Memory B cell (primary cell): ENCODE measurements around the gene DGAT2.

Experiments used
- ATAC-seq: fragments of 150-1000 bp; cut with Tn5 transposase; 2 replicates; pipeline ENCODE4 v1.10.0; 2021; ENCODE audit warnings: low read depth, mild to moderate bottlenecking, moderate library complexity
- DNase-seq, 2 donors: peaks; one replicate each; pipeline ENCODE4 v3.0.0; 2022; ENCODE audit warnings: low spot score in 2 of 2
- H3K27ac Mint-ChIP-seq: one replicate; pipeline ENCODE4 v1.8.0; 2022; ENCODE audit warnings: mild to moderate bottlenecking, moderate library complexity, mixed read lengths
- H3K27me3 Mint-ChIP-seq: one replicate; pipeline ENCODE4 v1.8.0; 2022; ENCODE audit warnings: mixed read lengths
- H3K36me3 Mint-ChIP-seq: one replicate; pipeline ENCODE4 v1.8.0; 2022; ENCODE audit warnings: mild to moderate bottlenecking, mixed read lengths
- H3K4me1 Mint-ChIP-seq: one replicate; pipeline ENCODE4 v1.8.0; 2022; ENCODE audit warnings: mixed read lengths
- H3K4me3 Mint-ChIP-seq: one replicate; pipeline ENCODE4 v1.8.0; 2022; ENCODE audit warnings: mild to moderate bottlenecking, moderate library complexity, mixed read lengths
- H3K9me3 Mint-ChIP-seq: one replicate; pipeline ENCODE4 v1.8.0; 2022; ENCODE audit warnings: mixed read lengths

The DGAT2 gene

DNA sequence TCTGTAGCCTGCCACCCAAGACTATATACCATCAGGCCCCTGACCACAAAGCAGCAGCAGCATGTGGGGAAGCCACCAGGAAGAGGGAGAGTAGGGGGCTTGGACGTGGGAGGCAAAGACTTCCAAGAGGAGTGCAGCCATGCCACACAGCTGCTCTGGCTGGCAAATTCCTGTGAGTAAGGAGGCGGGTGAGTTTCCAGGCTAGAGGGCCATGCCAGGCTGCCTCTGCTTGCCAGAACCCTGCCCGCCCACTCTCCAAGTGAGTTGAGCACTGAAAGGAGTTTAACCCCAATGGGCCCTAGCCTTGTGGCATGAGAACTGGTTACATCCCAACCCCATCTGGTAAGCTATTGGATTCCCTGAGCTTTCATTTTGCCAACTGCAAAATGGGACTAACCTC is 4.7 kb upstream of the DGAT2 start:
- H3K4me3 Mint-ChIP-seq, result no peak overlapping the region
- no peaks in the 10 kb centered on the region for H3K9me3 Mint-ChIP-seq
- ATAC-seq (no peak), DNase-seq (no peak)
- H3K36me3 Mint-ChIP-seq, result no peaks in the 10 kb centered on the region
- no peak overlapping the region for H3K27ac Mint-ChIP-seq
- no peaks in the 10 kb centered on the region for H3K27me3 Mint-ChIP-seq
- H3K4me1 Mint-ChIP-seq, result peaks cover 12% of the 10 kb centered on the region

DNA sequence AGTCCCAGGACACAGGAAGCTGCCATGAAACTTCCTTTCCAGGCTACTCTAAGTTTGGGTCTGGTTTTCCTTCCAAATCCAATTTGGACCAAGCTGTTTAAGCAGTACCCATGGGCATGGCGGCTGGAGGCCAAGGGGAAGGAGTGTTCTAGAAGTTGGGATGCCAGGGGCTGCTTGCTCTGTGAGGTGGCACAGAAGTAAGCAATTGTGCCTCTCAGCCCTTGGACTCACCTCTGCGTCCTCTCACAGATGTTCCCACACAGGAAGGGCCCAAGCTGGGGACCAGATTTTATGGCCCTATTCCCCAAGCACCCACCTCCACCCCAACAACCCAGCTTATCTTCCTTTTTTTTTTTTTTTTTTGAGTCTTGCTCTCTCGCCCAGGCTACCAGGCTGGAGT is 3.5 kb upstream of the DGAT2 start:
- H3K4me3 Mint-ChIP-seq, result no peak overlapping the region
- no peaks in the 10 kb centered on the region for H3K27me3 Mint-ChIP-seq
- H3K27ac Mint-ChIP-seq, result no peak overlapping the region
- H3K36me3 Mint-ChIP-seq, result no peaks in the 10 kb centered on the region
- no peaks in the 10 kb centered on the region for H3K9me3 Mint-ChIP-seq
- no peak for ATAC-seq
- DNase-seq, result no peak
- H3K4me1 Mint-ChIP-seq, result peaks cover 21% of the 10 kb centered on the region

- H3K27ac Mint-ChIP-seq, result peak overlapping the region; percentile 99
- no peak for ATAC-seq
Observed at GRCh38 chr11:75766443-75767227, 1.9 kb upstream of the DGAT2 start.

GRCh38 chr11:75767228-75767572 is 1.4 kb upstream of the DGAT2 start:
- Mint-ChIP-seq H3K36me3 (no peaks in the 10 kb centered on the region), H3K4me1 (peaks cover 33% of the 10 kb centered on the region), H3K27me3 (no peaks in the 10 kb centered on the region), H3K9me3 (no peaks in the 10 kb centered on the region), H3K4me3 (peak overlapping the region; percentile 22), H3K27ac (peak overlapping the region; percentile 99)
- DNase-seq, result no peak
- ATAC-seq, result no peak

More at GRCh38 chr11:75766443-75767227, 1.9 kb upstream of the DGAT2 start:
- peaks cover 32% of the 10 kb centered on the region for H3K4me1 Mint-ChIP-seq
- no peaks in the 10 kb centered on the region for H3K27me3 Mint-ChIP-seq
- no peaks in the 10 kb centered on the region for H3K36me3 Mint-ChIP-seq
- H3K4me3 Mint-ChIP-seq, result no peak overlapping the region
- DNase-seq, result no peak
- H3K9me3 Mint-ChIP-seq, result no peaks in the 10 kb centered on the region

DNA sequence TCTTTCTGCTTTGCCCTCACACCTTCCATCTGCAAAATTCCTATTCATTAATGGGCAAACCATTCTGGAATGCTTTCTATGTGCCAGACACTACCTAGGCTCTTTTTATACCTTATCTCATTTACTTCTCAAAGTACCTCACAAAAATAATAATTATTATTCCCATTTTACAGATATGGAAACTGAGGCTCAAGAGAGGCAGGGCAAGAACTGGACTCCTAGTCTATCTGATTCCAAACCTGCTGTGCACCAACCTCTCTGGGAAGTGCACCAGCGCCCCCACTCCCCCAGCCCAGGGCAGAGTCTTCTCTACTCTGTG is 826 bp upstream of the DGAT2 start:
- no peak for DNase-seq
- Mint-ChIP-seq H3K9me3 (no peaks in the 10 kb centered on the region), H3K27ac (peak overlapping the region; percentile 99), H3K36me3 (no peaks in the 10 kb centered on the region), H3K27me3 (no peaks in the 10 kb centered on the region), H3K4me3 (peak overlapping the region; percentile 86), H3K4me1 (peaks cover 39% of the 10 kb centered on the region)
- no peak for ATAC-seq

GRCh38 chr11:75768909-75769771 is 562 bp downstream of the DGAT2 start:
- Mint-ChIP-seq H3K36me3 (peaks cover 2% of the 10 kb centered on the region), H3K27me3 (no peaks in the 10 kb centered on the region), H3K27ac (peak overlapping the region; percentile 99), H3K9me3 (no peaks in the 10 kb centered on the region), H3K4me3 (peak overlapping the region; percentile 86), H3K4me1 (peaks cover 49% of the 10 kb centered on the region)
- no peak for ATAC-seq
- DNase-seq, result peak in 1 of 2 donors; percentile 25

DNA sequence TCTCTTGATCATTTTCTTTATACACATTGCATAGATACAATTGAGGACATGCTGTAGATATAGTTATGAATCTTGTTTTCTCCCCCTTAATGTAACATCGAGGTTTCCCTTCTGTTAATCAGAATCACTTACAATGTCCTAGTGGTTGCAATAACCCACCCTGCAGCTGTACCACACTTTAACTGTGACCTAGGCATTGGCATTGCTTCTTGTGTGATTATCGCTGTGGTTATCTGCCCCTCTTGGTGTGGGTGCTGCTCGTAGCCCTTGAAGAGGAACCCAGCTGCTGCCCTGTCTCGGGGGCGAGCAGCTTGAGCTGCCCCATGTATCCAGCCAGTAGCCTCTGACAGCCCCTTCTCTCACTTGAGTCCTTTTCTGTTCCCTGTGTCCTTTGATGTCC is 1.5 kb downstream of the DGAT2 start:
- ATAC-seq (no peak), DNase-seq (no peak)
- Mint-ChIP-seq H3K4me1 (peaks cover 49% of the 10 kb centered on the region), H3K27ac (peak overlapping the region; percentile 99), H3K36me3 (peaks cover 2% of the 10 kb centered on the region), H3K27me3 (no peaks in the 10 kb centered on the region), H3K9me3 (no peaks in the 10 kb centered on the region), H3K4me3 (peak overlapping the region; percentile 86)

DNA sequence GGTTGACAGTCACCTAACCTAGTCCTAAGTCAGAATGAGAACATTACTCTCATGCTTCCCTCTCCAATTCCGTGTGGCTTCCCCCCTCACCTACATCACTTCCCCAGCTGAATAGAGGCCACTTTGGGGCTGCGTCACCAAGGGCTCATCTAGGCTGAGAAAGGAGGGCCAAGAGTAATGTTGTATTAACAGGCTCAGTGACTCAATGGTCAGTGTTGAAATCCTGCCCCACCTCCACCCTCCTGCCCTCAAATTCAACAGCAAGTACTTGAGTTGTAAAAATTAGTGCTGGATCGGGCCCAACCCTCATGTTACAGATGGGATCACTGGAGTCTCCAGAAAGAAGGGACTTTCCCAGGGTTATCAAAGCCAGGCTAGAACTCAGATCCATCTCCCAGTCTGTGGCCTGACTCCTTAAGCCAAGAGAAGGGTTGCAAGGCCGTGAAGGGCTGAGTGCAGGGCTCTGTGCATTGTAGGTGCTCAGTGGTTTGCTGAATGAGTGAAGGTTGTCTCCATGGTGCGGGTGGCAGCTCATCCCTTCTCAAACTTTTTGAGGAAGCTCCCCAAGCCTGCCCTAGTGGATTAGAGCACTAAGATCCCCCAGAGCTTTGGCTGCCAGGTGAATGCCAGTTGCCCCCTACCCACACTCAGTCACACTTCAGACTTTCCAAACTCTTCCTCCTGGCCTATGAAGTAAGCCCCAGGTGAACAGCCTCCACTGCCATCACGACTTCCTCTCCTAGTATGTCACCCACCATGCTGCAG is 3.2 kb downstream of the DGAT2 start:
- no peaks in the 10 kb centered on the region for H3K9me3 Mint-ChIP-seq
- H3K4me1 Mint-ChIP-seq, result peaks cover 53% of the 10 kb centered on the region
- no peak overlapping the region for H3K4me3 Mint-ChIP-seq
- ATAC-seq (no peak), DNase-seq (no peak)
- peak overlapping the region; percentile 99 for H3K27ac Mint-ChIP-seq
- H3K27me3 Mint-ChIP-seq, result no peaks in the 10 kb centered on the region
- H3K36me3 Mint-ChIP-seq, result peaks cover 2% of the 10 kb centered on the region

DNA sequence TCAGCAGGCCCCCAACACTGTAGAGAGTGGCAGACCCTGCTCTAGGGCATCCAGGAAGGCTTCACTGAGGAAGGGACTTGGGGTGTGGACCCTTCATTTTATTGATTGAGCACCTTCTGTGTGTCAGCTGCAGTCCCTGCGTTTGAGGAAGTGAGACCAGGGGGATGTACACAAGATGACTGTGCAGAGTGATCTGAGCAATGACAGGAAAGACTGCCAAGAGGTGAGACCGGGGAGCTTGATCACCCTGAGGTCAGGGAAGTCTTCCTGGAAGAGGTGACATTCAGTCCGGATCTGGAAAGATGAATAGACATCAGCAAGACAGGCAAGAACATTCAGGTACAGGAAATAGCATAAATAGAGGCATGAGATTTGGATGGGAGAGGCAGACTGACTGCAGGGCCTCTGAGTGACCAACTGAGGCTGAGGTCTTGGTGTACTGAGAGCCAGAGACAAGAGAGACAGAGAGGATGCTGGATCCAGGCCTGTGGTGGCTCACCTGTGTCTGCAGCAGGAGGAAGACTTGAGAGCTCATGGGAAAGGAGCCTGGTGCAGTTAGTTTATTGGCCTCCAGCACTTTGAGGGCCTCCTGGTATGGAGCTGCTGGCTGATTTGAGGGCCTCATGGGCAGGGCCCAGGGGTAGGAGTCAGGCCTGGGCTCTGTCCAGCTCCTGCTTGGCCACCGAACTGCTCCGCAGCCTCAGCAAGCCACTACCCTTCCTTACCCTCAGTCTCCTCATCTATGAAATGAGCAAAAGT is 5.2 kb downstream of the DGAT2 start:
- Mint-ChIP-seq H3K36me3 (peaks cover 2% of the 10 kb centered on the region), H3K9me3 (no peaks in the 10 kb centered on the region), H3K4me3 (peak overlapping the region; percentile 62), H3K4me1 (peaks cover 56% of the 10 kb centered on the region), H3K27me3 (no peaks in the 10 kb centered on the region), H3K27ac (peak overlapping the region; percentile 87)
- DNase-seq (peak; percentile 62 to 64), ATAC-seq (peak; percentile 85)

DNA sequence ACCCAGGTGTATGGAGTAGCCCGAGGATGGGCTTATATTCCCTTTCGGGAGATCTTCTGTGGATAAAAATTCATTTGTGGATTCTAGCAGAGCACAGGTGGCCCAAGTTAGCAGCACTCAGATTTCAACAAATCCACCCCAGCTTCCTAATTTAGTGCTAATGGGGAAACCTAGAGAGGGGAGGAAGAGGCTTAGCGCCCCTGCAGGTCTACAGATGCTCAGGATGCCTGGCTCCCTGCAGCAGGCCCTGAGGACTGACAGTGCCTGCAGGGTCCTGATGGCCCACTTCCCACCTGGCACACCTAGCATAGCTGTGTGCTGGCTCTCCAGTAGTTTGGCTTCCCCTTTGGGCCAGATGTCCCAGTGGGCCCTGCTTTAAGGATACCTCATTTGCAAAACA is 6.5 kb downstream of the DGAT2 start:
- Mint-ChIP-seq H3K4me1 (peaks cover 51% of the 10 kb centered on the region), H3K4me3 (no peak overlapping the region), H3K27me3 (no peaks in the 10 kb centered on the region), H3K27ac (no peak overlapping the region), H3K9me3 (no peaks in the 10 kb centered on the region), H3K36me3 (peaks cover 2% of the 10 kb centered on the region)
- no peak for ATAC-seq
- DNase-seq, result no peak

- no peak overlapping the region for H3K27ac Mint-ChIP-seq
- no peak for ATAC-seq
- H3K4me1 Mint-ChIP-seq, result peaks cover 45% of the 10 kb centered on the region
- H3K27me3 Mint-ChIP-seq, result no peaks in the 10 kb centered on the region
- no peak for DNase-seq
- H3K9me3 Mint-ChIP-seq, result no peaks in the 10 kb centered on the region
- no peak overlapping the region for H3K4me3 Mint-ChIP-seq
- peaks cover 2% of the 10 kb centered on the region for H3K36me3 Mint-ChIP-seq
Observed at GRCh38 chr11:75776546-75776945, 8.0 kb downstream of the DGAT2 start.

GRCh38 chr11:75777461-75778110 is 9.0 kb downstream of the DGAT2 start:
- ATAC-seq, result no peak
- peak overlapping the region; percentile 32 for H3K27ac Mint-ChIP-seq
- no peaks in the 10 kb centered on the region for H3K27me3 Mint-ChIP-seq
- no peaks in the 10 kb centered on the region for H3K9me3 Mint-ChIP-seq
- H3K4me1 Mint-ChIP-seq, result peaks cover 40% of the 10 kb centered on the region
- no peak overlapping the region for H3K4me3 Mint-ChIP-seq
- no peak for DNase-seq
- H3K36me3 Mint-ChIP-seq, result peaks cover 3% of the 10 kb centered on the region

DNA sequence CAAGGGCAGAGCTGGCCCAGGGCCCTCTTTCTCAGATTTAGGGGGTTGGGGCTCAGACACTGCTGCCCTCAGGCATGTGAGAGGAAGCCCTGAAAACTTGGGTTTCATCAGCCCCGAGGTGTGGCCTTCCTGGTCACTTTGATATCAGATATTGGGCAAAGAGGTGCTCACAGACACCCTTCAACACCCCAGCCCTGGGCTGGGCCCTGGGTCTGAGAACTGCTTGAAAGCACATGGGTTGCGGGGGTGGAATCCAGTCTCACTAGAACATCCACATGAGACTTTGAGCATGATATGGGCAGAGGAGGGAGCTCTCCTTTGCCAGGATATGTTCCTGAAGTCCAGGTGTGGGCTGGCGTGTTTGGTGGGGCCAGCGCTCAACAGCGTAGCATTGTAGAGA is 10.4 kb downstream of the DGAT2 start:
- ATAC-seq (no peak), DNase-seq (no peak)
- no peak overlapping the region for H3K27ac Mint-ChIP-seq
- peaks cover 28% of the 10 kb centered on the region for H3K4me1 Mint-ChIP-seq
- H3K27me3 Mint-ChIP-seq, result no peaks in the 10 kb centered on the region
- H3K4me3 Mint-ChIP-seq, result no peak overlapping the region
- H3K9me3 Mint-ChIP-seq, result no peaks in the 10 kb centered on the region
- peaks cover 1% of the 10 kb centered on the region for H3K36me3 Mint-ChIP-seq
